ENCODE data around the gene JMY.
A peak's percentile ranks its signal among the peaks of the same experiment; 100 is the strongest.
"Not testable (repeated sequence)": the region's sequence is repeated elsewhere in the genome, so short reads cannot be mapped to it uniquely, and the experiment has no call there.

JMY gene

GRCh38 chr5:79236970-79237739 lies 1.2 kb downstream of the JMY start:
- DNase-seq (ENCODE audit: insufficient read length, low spot score), result peak; percentile 14
- peak; percentile 84 for FAIRE-seq

GRCh38 chr5:79237740-79238560 lies 2.0 kb downstream of the JMY start:
- FAIRE-seq (peak; percentile 52), DNase-seq (ENCODE audit: insufficient read length, low spot score) (no peak)

GRCh38 chr5:79240561-79240960 lies 4.6 kb downstream of the JMY start:
- FAIRE-seq (no peak), DNase-seq (ENCODE audit: insufficient read length, low spot score) (no peak)

GRCh38 chr5:79241535-79241979 lies 5.6 kb downstream of the JMY start:
- FAIRE-seq (no peak), DNase-seq (ENCODE audit: insufficient read length, low spot score) (no peak)

DNA sequence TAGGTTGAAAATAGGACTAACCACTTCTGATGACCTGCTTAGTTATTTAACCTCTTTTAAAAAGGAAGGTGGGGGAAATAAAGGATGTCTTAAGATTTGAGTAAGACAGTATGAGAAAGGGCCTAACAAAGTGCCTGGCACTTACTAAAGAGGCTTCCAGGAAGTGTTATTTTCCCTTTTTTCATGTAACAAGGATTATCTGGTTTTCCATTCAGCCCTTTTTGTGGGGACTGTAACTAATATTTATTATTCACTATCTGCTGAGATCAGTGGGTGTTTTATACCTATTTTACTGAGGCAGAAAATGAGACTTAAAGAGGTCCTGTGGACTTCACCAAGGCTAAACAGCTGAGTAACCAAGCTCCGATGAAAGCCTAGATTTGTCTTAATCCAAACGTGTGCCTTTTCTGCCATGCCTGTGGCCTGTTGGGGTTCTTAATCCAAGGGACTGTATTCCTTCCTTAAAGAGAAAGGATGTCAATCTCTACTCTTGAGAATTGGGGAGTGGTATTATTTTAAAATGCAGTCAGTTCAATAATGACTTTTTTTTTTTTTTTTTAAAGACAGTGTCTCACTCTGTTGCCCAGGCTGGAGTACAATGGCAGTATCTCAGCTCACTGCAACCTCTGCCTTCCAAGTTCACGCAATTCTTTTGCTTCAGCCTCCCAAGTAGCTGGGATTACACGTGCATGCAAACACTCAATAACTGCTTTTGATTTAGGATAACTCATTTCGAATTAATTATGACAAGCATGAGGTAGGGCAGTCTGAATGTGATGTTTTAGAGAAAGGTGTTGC lies 6.5 kb downstream of the JMY start:
- FAIRE-seq (no peak), DNase-seq (ENCODE audit: insufficient read length, low spot score) (no peak)

GRCh38 chr5:79243224-79243623 lies 7.3 kb downstream of the JMY start:
- no peak for FAIRE-seq

DNA sequence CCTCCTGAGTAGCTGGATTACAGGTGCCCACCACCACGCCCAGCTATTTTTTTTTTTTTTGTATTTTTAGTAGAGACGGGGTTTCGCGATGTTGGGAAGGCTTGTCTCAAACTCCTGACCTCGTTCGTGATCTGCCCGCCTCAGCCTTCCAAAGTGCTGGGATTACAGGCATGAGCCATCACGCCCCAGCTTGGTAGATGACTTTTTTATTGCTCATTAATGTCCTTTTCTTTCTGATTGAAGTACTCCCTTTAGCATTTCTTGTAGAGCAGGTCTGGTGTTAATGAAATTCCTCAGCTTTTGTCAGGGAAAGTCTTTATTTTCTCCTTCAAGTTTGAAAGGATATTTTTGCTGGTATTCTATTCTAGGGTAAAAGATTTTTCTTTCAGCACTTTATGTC lies 18.1 kb downstream of the JMY start:
- DNase-seq (ENCODE audit: insufficient read length, low spot score); FAIRE-seq: not testable (repeated sequence)

More at GRCh38 chr5:79243224-79243623, 7.3 kb downstream of the JMY start:
- no peak for DNase-seq (ENCODE audit: insufficient read length, low spot score)

- FAIRE-seq (peak; percentile 71), DNase-seq (ENCODE audit: insufficient read length, low spot score) (no peak)
Observed at GRCh38 chr5:79255786-79256557, 20.0 kb downstream of the JMY start.

DNA sequence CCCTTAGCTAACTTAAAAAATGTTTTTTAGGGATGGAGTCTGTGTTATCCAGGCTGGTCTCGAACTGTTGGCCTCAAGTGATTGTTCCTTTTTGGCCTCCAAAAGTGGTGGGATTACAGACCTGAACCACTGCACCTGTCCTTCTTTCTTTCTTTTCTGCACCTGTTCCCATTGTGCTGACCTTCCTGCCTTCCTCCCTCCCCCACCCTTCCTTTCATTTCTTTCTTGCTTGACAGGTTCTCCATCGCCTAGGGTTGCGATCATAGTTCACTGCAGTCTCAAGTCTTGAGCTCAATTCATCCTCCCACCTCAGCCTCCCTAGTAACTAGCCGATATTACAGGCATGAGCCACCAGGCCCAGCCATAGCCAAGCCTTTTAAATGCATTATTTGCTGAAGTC lies 20.6 kb downstream of the JMY start:
- no peak for DNase-seq (ENCODE audit: insufficient read length, low spot score)
- no peak for FAIRE-seq

- no peak for FAIRE-seq
- DNase-seq (ENCODE audit: insufficient read length, low spot score), result no peak
Observed at GRCh38 chr5:79257314-79257713, 21.4 kb downstream of the JMY start.

GRCh38 chr5:79258801-79259200 lies 22.9 kb downstream of the JMY start:
- no peak for FAIRE-seq

GRCh38 chr5:79259383-79259782 lies 23.5 kb downstream of the JMY start:
- no peak for DNase-seq (ENCODE audit: insufficient read length, low spot score)
- no peak for FAIRE-seq

More at GRCh38 chr5:79258801-79259200, 22.9 kb downstream of the JMY start:
- DNase-seq (ENCODE audit: insufficient read length, low spot score), result no peak

DNA sequence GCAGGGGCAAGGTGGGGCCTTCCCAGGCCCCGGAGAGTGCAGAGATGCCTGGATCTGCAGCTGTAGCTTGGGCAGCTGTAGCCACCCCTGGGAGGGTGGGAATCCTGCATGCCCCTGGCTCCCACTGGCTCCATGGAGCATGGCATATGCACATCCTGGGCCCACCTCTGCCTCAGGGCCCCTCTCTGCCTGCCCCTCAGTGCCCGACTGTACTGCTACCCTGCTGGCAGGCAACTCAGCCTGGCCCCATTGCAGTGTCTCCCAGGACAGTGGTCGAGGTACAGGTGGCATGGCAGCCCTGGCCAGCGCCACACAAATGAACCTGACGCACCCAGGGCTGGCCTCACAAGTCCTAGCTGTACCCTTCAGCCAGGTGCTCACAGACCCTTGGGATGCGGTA lies 23.9 kb downstream of the JMY start:
- FAIRE-seq (no peak), DNase-seq (ENCODE audit: insufficient read length, low spot score) (no peak)

- DNase-seq (ENCODE audit: insufficient read length, low spot score) (no peak), FAIRE-seq (no peak)
Observed at GRCh38 chr5:79261897-79262296, 26.0 kb downstream of the JMY start.

DNA sequence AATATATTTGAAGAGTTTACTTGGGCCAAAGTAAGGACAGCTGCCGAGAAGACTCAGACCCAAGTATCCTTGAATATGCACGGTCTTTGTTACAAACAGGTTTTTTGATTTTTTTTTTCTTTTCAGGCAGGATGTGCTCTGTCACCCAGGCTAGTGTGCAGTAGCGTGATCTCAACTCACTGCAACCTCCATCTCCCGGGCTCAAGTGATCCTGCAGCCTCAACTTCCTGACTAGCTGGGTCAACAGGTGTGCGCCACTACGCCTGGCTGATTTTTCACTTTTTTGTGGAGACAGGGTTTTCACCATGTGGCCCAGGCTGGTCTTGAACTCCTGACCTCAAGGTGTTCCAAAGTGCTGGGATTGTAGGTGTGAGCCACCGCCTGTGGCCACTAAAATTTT lies 27.4 kb downstream of the JMY start:
- FAIRE-seq, result peak; percentile 8
- DNase-seq (ENCODE audit: insufficient read length, low spot score), result no peak

DNA sequence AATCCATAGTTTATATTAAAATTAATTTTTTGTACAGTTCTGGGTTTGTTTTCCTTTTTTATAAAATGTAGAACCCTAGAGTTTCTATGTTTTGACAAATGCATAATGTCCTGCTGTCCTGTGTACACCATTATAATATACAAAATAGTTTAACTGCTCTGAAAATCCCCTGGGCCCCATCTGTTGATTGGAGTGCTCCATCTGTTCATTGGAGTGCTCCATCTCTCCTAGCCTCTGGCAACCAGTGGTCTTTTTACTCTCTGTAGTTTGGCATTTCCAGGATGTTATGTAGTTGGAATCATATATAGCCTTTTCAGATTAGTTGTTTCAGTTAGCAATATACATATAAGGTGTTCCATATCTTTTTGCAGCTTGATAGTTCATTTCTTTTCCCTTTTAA lies 31.2 kb downstream of the JMY start:
- FAIRE-seq, result no peak
- no peak for DNase-seq (ENCODE audit: insufficient read length, low spot score)

DNA sequence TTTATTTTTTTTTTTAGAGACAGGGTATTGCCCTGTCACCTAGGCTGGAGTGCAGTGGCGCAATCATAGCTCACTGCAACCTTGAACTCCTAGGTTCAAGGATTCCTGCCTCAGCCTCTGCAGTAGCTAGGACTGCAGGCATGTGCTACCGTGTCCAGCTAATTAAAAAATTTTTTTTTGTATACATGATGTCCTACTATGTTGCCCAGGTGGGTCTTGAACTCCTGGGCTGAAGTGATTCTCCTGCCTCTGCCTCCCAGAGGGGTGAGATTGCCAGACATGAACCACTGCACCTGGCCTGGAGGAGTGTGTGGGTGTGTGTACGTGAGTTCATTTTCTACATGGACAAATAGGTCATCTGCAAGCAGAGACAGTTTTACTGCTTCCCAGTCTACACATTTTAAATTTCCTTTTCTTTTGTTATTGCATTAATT lies 33.8 kb downstream of the JMY start:
- no peak for FAIRE-seq

GRCh38 chr5:79273341-79273740 lies 37.4 kb downstream of the JMY start:
- DNase-seq (ENCODE audit: insufficient read length, low spot score) (no peak), FAIRE-seq (no peak)

More for the DNA sequence above, 33.8 kb downstream of the JMY start:
- DNase-seq (ENCODE audit: insufficient read length, low spot score), result no peak

GRCh38 chr5:79284846-79285245 lies 48.9 kb downstream of the JMY start:
- DNase-seq (ENCODE audit: insufficient read length, low spot score), result no peak
- no peak for FAIRE-seq

DNA sequence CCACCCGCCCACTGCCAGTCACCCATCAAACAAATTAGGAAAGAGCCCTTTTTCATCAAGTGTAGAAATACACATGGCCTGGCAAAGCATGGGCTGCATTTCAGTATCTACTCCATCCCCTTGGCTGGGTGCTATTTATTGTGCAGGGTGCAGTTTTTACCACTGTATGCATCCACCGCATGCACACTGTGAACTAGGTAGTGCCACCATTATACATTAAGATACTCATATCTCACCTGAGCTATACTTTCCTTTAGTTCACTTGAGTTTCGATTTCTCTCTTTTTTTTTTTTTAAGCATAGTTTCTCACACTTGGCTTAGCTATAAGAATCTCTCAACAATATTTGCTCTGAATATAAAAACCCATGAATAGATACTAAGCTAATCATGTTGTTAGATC lies 49.4 kb downstream of the JMY start:
- no peak for FAIRE-seq
- DNase-seq (ENCODE audit: insufficient read length, low spot score), result no peak
